Fibroblast of the aortic adventitia (primary cell): ENCODE data around the gene UBE2O. TPM values are rescaled to one million over a fixed set of nuclear protein-coding genes. Genes with fewer than 3 reads are reported as not detected.

Experiments
- DNase-seq: peaks from one replicate; pipeline ENCODE4 v3.0.0-alpha.2; 2010; ENCODE audit warnings: low read depth
- H3K4me3 ChIP-seq: 2 replicates; pipeline ENCODE4 v1.5.1; 2011; ENCODE audit warnings: low read depth, mild to moderate bottlenecking, control low read depth, low read length, moderate library complexity
- CTCF ChIP-seq: IDR thresholded peaks from 2 replicates; pipeline ENCODE4 v1.5.1; 2011; ENCODE audit warnings: mild to moderate bottlenecking, low read length, control low read depth, inconsistent platforms; ENCODE audit not compliant: insufficient read depth
- total RNA-seq: library from RNA; depleted of rRNA; stranded (reverse); fragments of >200 nt; gene quantifications from 2 replicates; pipeline ENCODE4 v1.2.3, GENCODE V29; 2012; ENCODE audit warnings: low replicate concordance

Gene UBE2O
- total RNA-seq, 1 donor = 16.3 TPM

GRCh38 chr17:76492989-76493501 is 40.1 kb upstream of the UBE2O start:
- H3K4me3 ChIP-seq = no peak overlapping the region
- TF ChIP-seq CTCF = no peak
- DNase-seq = peak; percentile 50

GRCh38 chr17:76492123-76492988 is 39.4 kb upstream of the UBE2O start:
- DNase-seq = no peak
- no peak for TF ChIP-seq CTCF
- H3K4me3 ChIP-seq = no peak overlapping the region

- DNase-seq = no peak
- TF ChIP-seq CTCF = no peak
- no peak overlapping the region for H3K4me3 ChIP-seq
These were observed 38.5 kb upstream of the UBE2O start for GRCh38 chr17:76491271-76492122.

GRCh38 chr17:76490112-76490710 is 37.3 kb upstream of the UBE2O start:
- H3K4me3 ChIP-seq = no peak overlapping the region
- DNase-seq = no peak
- TF ChIP-seq CTCF = no peak

- no peak for TF ChIP-seq CTCF
- no peak for DNase-seq
- H3K4me3 ChIP-seq = no peak overlapping the region
These were observed 34.7 kb upstream of the UBE2O start for GRCh38 chr17:76487451-76488192.

- TF ChIP-seq CTCF = no peak
- DNase-seq = no peak
- H3K4me3 ChIP-seq = no peak overlapping the region
These were observed 32.6 kb upstream of the UBE2O start for GRCh38 chr17:76485569-76485968.
